ENCODE results near the gene ZNF467.

Gene ZNF467

GRCh38 chr7:149804106-149804505 lies 30.7 kb upstream of the ZNF467 start:
- DNase-seq: peak; percentile 72

GRCh38 chr7:149803551-149804074 lies 30.2 kb upstream of the ZNF467 start:
- DNase-seq: no peak

DNA sequence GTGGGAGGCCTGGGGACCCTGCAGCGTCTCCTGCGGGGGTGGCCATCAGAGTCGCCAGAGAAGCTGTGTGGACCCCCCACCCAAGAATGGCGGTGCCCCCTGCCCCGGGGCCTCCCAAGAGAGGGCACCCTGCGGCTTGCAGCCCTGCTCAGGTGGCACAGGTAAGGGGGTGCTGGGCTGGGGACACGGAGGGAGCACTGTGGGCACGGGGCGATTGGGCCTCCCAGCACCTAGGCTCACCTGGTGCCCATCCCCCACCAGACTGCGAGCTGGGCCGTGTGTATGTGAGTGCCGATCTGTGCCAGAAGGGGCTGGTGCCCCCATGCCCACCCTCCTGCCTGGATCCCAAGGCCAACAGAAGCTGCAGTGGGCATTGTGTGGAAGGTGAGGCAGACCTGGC lies 29.6 kb upstream of the ZNF467 start:
- DNase-seq: no peak

DNA sequence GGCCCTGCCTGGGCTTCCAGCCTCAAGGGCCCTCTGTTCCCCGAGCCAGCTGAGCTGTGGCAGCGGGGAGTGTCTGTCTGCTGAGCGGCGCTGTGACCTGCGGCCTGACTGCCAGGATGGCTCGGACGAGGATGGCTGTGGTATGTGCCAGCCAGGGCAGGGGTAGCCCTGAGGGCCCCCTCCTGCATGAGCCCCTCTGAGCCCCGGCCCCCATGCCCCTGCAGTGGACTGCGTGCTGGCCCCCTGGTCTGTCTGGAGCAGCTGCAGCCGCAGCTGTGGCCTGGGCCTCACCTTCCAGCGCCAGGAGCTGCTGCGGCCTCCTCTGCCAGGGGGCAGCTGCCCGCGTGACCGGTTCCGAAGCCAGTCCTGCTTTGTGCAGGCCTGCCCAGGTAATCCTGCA lies 28.4 kb upstream of the ZNF467 start:
- DNase-seq: no peak

GRCh38 chr7:149801002-149801566 lies 27.7 kb upstream of the ZNF467 start:
- no peak for DNase-seq

DNA sequence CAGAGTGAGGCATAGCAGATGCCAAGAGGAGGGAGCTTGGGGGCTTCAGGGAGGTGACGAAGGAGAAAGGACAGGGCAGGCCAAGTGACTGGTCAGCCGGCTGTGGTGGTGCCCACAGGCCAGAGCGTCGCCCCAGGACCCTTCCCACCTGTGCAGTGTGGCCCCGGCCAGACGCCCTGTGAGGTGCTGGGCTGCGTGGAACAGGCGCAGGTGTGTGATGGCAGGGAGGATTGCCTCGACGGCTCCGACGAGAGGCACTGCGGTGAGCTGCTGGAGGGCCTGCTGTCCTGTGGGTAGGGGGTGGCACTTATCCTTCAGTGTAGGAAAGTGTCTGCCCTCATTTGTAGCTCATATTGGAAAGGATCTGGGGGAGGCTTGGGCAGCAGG lies 26.8 kb upstream of the ZNF467 start:
- no peak for DNase-seq

DNA sequence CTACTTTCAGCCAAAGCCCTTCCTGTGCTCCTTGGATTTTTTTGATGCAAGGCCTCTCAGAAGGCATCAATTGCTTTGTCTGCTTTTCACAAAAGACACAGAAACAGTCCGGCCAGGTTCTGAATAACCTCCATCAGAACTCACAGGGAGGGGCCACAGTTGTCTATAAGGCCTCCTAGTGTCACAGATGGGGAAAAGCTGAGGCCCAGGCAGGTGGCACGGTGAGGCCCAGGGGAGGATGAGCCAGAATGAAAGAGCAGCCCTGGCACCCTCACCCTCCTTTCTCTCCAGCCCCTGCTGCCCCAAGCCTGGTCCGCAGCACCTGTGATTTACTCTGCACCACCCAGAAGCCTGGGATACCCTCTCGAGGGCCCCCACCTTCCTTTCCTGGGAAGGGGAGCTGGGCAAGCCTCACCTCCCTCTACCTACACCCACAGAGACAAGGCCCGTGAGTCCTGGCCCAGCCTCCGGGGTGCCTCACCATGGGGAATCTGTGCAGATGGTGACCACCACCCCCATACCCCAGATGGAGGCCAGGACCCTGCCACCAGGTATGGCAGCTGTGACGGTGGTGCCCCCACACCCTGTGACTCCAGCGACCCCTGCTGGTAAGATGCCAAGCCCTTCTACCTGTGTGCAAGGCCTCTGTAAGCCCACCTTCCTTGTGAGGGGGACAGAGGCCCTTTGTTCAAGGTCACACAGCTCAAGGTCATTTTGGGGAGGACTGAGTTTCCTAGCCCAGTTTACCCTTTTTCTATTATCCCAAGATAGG lies 26.2 kb upstream of the ZNF467 start:
- DNase-seq: peak; percentile 9

GRCh38 chr7:149797771-149798170 lies 24.4 kb upstream of the ZNF467 start:
- DNase-seq: no peak

DNA sequence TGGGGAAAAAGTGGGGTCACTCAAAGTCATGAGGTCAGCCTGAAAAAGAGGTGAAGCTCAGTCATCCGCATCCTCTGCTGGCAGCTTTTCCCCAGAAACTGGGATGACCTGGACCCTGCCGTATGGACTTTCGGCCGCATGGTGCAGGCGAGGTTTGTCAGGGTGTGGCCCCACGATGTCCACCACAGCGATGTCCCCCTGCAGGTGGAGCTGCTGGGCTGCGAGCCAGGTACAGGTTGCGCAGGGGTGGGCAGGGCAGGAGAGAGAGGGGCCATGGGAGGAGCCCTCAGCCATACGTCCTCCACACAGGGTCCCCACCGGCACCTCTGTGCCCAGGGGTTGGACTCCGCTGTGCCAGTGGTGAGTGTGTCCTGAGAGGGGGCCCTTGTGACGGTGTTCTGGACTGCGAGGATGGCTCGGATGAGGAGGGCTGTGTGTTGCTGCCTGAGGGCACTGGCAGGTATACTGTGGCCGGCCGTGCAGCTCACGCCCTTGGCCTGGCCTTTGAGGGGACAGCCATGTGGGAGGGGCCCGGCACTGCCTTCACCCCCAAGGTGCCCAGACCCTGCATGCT lies 23.0 kb upstream of the ZNF467 start:
- no peak for DNase-seq

- DNase-seq: no peak
Measured at GRCh38 chr7:149795126-149795525, 21.7 kb upstream of the ZNF467 start.

DNA sequence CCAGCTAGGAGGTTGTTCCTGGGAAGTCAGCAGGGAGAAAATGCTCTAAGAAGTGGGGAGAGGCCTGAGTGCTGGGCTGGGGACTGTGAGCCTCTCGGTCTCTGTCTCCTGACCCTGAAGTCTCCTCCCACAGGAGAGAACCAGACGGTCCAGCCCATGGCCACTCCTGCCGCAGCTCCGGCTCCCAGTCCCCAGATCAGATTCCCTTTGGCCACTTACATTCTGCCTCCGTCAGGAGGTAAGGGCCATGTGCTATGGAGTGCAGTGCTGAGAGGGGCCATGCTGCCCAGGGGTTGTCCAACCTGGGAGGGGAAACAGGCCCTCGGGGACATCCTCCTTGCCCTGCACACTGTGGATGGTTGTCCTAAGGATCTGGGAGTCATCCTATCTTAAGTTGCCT lies 21.3 kb upstream of the ZNF467 start:
- no peak for DNase-seq

DNA sequence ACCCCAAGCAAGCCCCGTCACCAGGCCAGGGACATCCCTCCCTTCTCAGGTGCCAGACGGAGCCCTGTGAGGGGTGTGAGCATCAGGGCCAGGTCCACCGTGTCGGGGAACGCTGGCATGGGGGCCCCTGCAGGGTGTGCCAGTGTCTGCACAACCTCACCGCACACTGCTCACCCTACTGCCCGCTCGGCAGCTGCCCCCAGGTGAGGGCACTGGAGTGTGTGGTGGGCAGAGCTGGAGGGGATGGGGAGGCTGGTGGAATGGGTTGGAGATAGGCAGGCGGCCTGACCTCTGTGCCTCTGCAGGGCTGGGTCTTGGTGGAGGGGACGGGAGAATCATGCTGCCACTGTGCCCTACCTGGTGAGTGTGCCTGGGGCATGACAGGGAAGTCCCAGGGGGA lies 19.9 kb upstream of the ZNF467 start:
- DNase-seq: no peak

DNA sequence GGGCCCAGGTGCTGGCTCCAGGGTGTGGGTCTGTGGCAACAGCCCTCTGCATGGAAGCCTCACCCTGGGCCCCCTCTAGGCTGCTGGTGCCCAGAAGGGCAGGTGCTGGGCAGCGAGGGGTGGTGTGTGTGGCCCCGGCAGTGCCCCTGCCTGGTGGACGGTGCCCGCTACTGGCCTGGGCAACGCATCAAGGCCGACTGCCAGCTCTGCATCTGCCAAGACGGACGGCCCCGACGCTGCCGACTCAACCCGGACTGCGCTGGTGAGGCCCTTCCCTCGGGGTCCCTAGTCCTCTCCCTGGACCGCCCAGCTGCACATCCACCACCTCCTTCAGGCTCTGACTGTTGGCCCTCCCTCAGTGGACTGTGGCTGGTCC lies 18.8 kb upstream of the ZNF467 start:
- no peak for DNase-seq

GRCh38 chr7:149791411-149792219 lies 18.2 kb upstream of the ZNF467 start:
- no peak for DNase-seq

DNA sequence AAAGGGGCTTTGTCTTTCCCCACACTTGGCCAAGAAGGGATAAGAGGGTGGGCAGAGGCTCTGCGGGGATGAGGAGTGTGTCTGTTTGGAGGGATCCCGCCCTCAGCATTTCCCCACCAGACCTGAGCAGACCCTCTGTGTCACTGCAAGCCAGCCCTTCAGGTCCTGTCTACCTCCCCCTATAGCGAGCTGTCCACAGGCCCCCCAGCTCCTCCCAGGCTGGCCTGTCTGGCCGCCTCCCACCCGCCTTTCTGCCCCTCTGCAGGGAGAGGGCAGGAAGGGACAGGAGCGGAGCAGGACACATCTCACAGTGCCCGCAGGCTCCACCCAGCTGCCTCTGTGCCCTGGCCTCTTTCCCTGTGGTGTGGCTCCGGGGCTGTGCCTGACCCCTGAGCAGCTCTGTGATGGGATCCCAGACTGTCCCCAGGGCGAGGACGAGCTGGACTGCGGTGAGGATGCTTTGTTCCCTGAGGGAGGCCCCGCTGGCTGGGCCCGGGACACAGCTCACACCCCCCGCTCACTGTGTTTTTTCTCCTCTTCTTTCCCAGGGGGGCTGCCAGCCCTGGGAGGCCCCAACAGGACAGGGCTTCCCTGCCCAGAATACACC lies 17.5 kb upstream of the ZNF467 start:
- DNase-seq: no peak

DNA sequence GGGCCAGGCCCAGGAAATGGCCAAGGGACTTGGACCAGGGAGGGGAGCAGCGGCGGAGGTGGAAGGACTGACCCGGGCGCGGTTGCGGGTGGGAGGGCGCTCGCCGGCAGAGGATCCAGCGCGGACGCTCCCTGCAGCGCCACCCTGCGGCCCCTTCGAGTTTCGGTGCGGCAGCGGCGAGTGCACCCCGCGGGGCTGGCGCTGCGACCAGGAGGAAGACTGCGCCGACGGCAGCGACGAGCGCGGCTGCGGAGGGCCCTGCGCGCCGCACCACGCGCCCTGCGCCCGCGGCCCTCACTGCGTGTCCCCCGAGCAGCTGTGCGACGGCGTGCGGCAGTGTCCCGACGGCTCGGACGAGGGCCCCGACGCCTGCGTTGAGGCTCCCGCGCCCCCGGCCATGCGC lies 16.8 kb upstream of the ZNF467 start:
- peak; percentile 23 for DNase-seq

DNA sequence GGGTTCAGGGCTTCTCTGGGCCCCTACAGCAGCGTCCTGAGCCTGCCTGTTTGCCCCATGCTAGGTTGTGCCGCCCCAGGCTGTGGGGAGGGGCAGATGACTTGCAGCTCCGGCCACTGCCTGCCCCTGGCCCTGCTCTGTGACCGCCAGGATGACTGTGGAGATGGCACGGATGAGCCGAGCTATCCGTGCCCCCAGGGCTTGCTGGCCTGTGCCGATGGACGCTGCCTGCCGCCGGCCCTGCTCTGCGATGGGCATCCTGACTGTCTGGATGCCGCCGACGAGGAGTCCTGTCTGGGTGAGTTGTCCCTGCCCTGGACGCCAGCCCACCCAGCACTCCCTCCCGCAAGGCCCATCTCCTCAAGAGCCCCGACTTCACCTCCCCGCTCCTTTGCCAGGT lies 15.7 kb upstream of the ZNF467 start:
- DNase-seq: no peak

DNA sequence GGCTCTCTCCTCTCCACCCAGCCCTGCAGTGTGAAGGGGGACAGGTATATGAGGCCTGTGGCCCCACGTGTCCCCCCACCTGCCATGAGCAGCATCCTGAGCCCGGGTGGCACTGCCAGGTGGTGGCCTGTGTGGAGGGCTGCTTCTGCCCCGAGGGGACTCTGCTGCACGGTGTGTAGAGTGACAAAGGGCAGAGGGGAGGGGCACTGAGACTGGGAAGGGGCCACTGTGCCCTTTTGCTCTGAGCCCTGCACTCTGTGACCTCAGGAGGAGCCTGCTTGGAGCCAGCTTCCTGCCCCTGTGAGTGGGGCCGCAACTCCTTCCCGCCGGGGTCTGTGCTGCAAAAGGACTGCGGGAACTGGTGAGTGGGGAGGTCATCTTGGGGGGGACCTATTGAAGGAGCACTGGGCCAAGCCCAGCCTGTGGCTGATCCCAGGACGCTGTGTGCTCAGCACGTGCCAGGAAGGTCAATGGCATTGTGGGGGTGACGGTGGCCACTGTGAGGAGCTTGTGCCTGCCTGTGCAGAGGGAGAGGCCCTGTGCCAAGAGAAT lies 15.0 kb upstream of the ZNF467 start:
- DNase-seq: no peak

DNA sequence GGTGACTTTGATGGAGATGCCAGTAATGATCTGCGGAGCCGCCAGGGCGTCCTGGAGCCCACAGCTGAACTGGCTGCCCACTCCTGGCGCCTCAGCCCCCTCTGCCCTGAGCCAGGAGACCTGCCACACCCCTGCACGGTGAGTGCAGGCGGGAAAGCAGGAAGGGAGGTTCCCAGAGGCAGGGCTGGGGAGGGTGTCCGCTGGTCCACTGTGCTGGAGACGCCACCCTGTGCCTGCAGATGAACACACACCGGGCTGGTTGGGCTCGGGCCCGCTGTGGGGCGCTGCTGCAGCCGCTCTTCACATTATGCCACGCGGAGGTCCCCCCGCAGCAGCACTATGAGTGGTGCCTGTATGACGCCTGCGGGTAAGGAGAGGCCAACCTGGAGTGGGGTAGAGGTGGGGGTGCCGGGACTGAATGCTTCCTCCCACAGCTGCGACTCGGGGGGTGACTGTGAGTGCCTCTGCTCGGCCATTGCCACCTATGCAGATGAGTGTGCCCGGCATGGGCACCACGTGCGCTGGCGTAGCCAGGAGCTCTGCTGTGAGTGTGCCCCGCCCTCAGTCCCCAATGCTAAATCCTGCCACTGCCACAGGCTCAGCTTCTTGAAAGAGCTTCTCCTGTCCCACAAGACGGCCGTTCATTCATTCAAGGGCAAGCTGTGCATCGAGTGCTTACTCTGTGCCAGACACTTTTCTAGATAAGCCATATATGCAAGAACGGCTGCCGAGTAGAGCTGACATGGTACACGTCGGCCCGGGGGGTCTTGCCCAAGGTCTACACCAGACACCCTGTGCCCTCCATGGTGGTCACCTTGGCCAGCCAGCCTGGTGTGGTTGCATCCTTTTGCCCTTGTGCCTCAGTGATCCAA lies 14.3 kb upstream of the ZNF467 start:
- DNase-seq: no peak

DNA sequence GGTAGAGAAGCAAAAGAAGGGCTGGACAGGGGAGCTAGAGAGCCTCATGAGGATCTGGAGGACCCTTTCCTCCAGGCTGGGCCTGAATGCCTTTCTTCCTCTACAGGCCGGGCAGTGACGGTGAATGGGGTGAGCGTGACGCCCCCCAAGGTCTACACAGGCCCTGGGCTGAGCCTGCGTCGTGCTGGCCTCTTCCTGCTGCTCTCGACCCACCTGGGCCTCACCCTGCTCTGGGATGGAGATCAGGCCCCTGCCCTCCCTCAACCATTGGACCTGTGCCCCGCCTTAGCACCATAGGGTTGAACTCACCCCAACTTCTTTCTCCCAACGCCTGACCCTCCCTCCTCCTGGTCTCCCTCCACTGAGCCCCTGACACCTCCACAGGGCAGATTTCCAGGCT lies 12.6 kb upstream of the ZNF467 start:
- no peak for DNase-seq

DNA sequence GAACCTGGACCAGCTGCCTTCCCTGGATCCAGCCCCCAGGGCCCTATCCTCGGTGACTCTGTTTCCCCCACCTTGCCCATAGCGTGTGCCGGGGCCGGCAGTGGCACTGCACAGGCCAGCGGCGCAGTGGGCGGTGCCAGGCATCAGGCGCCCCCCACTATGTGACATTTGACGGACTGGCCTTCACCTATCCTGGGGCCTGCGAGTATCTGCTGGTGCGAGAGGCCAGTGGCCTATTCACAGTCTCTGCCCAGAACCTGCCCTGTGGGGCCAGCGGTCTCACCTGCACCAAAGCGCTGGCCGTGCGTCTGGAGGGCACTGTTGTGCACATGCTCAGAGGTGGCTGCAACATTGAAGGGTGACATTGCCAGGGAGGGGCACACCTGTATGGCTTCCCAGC lies 12.0 kb upstream of the ZNF467 start:
- DNase-seq: no peak

- no peak for DNase-seq
Measured at GRCh38 chr7:149784251-149784608, 10.8 kb upstream of the ZNF467 start.

Data from NCI-H1694 treated with DMSO at 0.1 percent for 48 hours (cell line).